MCF 10A (cell line): Measurements from ENCODE around the gene SULT4A1. TPM values are rescaled to one million over a fixed set of nuclear protein-coding genes. Genes with fewer than 3 reads are reported as not detected.

Source experiments
- BruUV-seq: library from RNA; stranded (reverse); fragments of 400-500 nt; replicated peaks from 2 replicates; lab custom pipeline; 2021; lab: Mats Ljungman, UMichigan
- CTCF ChIA-PET: fragments of 300-600 bp; sonication (Branson Sonifier 250); formaldehyde crosslinking; extraction: SDS; loops from one replicate; lab custom pipeline; 2021; ENCODE audit warnings: antibody characterized with exemption, inconsistent platforms; lab: Yijun Ruan, JAX
- POLR2A ChIA-PET: fragments of 300-600, 350-650 bp; sonication (Branson Sonifier 250); formaldehyde crosslinking; extraction: SDS; loops from one replicate; lab custom pipeline; 2020; ENCODE audit warnings: antibody characterized with exemption, inconsistent platforms; lab: Yijun Ruan, JAX
- DNase-seq: peaks from one replicate; pipeline ENCODE4 v3.0.0-alpha.2; 2018; ENCODE audit not compliant: unreplicated experiment
- H3K27ac Mint-ChIP-seq: one replicate; pipeline ENCODE4 v1.8.0; 2022; ENCODE audit warnings: mild to moderate bottlenecking, low read depth, mixed read lengths; ENCODE audit not compliant: unreplicated experiment
- H3K27me3 Mint-ChIP-seq: one replicate; pipeline ENCODE4 v1.8.0; 2022; ENCODE audit warnings: mixed read lengths; ENCODE audit not compliant: insufficient read depth, unreplicated experiment
- H3K36me3 Mint-ChIP-seq: one replicate; pipeline ENCODE4 v1.8.0; 2022; ENCODE audit warnings: mild to moderate bottlenecking, moderate library complexity, mixed read lengths; ENCODE audit not compliant: insufficient read depth, unreplicated experiment
- H3K4me1 Mint-ChIP-seq: one replicate; pipeline ENCODE4 v1.8.0; 2022; ENCODE audit warnings: mixed read lengths; ENCODE audit not compliant: insufficient read depth, unreplicated experiment
- H3K4me3 Mint-ChIP-seq: one replicate; pipeline ENCODE4 v1.8.0; 2022; ENCODE audit warnings: mild to moderate bottlenecking, moderate library complexity, mixed read lengths; ENCODE audit not compliant: unreplicated experiment
- H3K9me3 Mint-ChIP-seq: one replicate; pipeline ENCODE4 v1.8.0; 2022; ENCODE audit warnings: mixed read lengths; ENCODE audit not compliant: unreplicated experiment
- CTCF ChIP-seq: fragments of 200-600 bp; IDR thresholded peaks from one replicate; pipeline ENCODE4 v1.8.0; 2022; ENCODE audit warnings: antibody characterized with exemption, mild to moderate bottlenecking; ENCODE audit not compliant: unreplicated experiment
- intact Hi-C: fragments of 100-400 bp; cut with micrococcal nuclease; formaldehyde crosslinking; loops from 2 replicates; pipeline ENCODE4 v1.14.1; 2022
- total RNA-seq: library from RNA; stranded (reverse); gene quantifications from 2 replicates; pipeline ENCODE4 v1.2.3, GENCODE V29; 2022

SULT4A1 gene
- total RNA-seq, 1 experiment from 2014 or later = not detected

- Mint-ChIP-seq H3K36me3 (no peaks in the 10 kb centered on the region), H3K4me3 (no peak overlapping the region), H3K9me3 (peaks cover 14% of the 10 kb centered on the region), H3K4me1 (no peaks in the 10 kb centered on the region), H3K27ac (no peak overlapping the region), H3K27me3 (peaks cover 55% of the 10 kb centered on the region)
- CTCF ChIA-PET = no interaction called here
- BruUV-seq = no TSS peak
- intact Hi-C loops = no loop called here
- DNase-seq = no peak
- TF ChIP-seq CTCF = no peak
- POLR2A ChIA-PET = no interaction called here
These were observed 4.0 kb downstream of the SULT4A1 start for GRCh38 chr22:43858156-43858895.

- Mint-ChIP-seq H3K27ac (no peak overlapping the region), H3K4me3 (no peak overlapping the region), H3K4me1 (no peaks in the 10 kb centered on the region), H3K9me3 (peaks cover 14% of the 10 kb centered on the region), H3K36me3 (no peaks in the 10 kb centered on the region), H3K27me3 (peaks cover 60% of the 10 kb centered on the region)
- ChIA-PET CTCF (no interaction called here), POLR2A (no interaction called here)
- intact Hi-C loops = no loop called here
- TF ChIP-seq CTCF = no peak
- BruUV-seq = no TSS peak
- no peak for DNase-seq
These were observed 4.9 kb downstream of the SULT4A1 start for GRCh38 chr22:43857367-43857766.

- H3K27ac Mint-ChIP-seq = no peak overlapping the region
- ChIA-PET POLR2A (no interaction called here), CTCF (interaction anchor here (0.8 kb wide), 1 partner anchor 9 kb away, joined by 4 read pairs; no protein-coding TSS in a partner anchor)
These were observed 6.9 kb downstream of the SULT4A1 start for GRCh38 chr22:43855431-43855830.

More at GRCh38 chr22:43855431-43855830, 6.9 kb downstream of the SULT4A1 start:
- DNase-seq = no peak
- H3K36me3 Mint-ChIP-seq = no peaks in the 10 kb centered on the region
- peaks cover 66% of the 10 kb centered on the region for H3K27me3 Mint-ChIP-seq
- no TSS peak for BruUV-seq
- H3K4me3 Mint-ChIP-seq = no peak overlapping the region
- peaks cover 14% of the 10 kb centered on the region for H3K9me3 Mint-ChIP-seq
- TF ChIP-seq CTCF = no peak
- H3K4me1 Mint-ChIP-seq = no peaks in the 10 kb centered on the region
- intact Hi-C loops = no loop called here
